Measurements from ENCODE around the gene AK1. TPM values are rescaled to one million over a fixed set of nuclear protein-coding genes. Genes with fewer than 3 reads are reported as not detected.

The AK1 gene
- total RNA-seq, 1 donor from 2014 or later: 8.1 TPM

DNA sequence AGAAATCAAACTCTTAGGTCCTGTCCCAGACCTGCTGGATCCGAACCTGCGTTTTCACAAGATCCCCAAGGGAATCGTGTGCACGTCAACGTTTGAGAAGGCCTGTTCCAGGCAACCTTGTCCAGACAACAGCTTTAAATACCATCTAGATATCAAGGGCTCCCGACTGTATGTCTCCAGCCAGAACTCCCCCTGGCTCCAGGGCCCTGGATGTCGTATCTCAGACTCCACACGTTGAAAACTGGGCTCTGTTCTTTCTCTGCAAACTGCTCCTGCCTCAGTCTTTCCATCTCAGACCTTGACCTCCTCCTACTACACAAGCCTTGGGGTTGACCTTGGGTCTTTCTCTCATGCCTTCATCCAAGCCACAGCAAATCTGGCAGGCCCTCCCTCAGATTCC lies 17.2 kb downstream of the AK1 start:
- DNase-seq (no peak), ATAC-seq (ENCODE audit: low read depth) (no peak)
- no peaks in the 10 kb centered on the region for H3K27me3 Mint-ChIP-seq
- H3K27ac Mint-ChIP-seq: no peak overlapping the region
- CTCF ChIA-PET: no interaction called here
- H3K9me3 Mint-ChIP-seq: no peaks in the 10 kb centered on the region
- no peak overlapping the region for H3K4me3 Mint-ChIP-seq
- H3K4me1 Mint-ChIP-seq: peaks cover 58% of the 10 kb centered on the region
- TF ChIP-seq, protein P1, sequence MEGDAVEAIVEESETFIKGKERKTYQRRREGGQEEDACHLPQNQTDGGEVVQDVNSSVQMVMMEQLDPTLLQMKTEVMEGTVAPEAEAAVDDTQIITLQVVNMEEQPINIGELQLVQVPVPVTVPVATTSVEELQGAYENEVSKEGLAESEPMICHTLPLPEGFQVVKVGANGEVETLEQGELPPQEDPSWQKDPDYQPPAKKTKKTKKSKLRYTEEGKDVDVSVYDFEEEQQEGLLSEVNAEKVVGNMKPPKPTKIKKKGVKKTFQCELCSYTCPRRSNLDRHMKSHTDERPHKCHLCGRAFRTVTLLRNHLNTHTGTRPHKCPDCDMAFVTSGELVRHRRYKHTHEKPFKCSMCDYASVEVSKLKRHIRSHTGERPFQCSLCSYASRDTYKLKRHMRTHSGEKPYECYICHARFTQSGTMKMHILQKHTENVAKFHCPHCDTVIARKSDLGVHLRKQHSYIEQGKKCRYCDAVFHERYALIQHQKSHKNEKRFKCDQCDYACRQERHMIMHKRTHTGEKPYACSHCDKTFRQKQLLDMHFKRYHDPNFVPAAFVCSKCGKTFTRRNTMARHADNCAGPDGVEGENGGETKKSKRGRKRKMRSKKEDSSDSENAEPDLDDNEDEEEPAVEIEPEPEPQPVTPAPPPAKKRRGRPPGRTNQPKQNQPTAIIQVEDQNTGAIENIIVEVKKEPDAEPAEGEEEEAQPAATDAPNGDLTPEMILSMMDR (IDR thresholded peaks at IDR 0.05): no peak
- POLR2A ChIA-PET: interaction anchor here (0.6 kb wide), 1 partner anchor 95 kb away, joined by 4 read pairs; no protein-coding TSS in a partner anchor
- H3K36me3 Mint-ChIP-seq (ENCODE audit: low read depth): no peaks in the 10 kb centered on the region
- intact Hi-C loops (cut with micrococcal nuclease): no loop called here

DNA sequence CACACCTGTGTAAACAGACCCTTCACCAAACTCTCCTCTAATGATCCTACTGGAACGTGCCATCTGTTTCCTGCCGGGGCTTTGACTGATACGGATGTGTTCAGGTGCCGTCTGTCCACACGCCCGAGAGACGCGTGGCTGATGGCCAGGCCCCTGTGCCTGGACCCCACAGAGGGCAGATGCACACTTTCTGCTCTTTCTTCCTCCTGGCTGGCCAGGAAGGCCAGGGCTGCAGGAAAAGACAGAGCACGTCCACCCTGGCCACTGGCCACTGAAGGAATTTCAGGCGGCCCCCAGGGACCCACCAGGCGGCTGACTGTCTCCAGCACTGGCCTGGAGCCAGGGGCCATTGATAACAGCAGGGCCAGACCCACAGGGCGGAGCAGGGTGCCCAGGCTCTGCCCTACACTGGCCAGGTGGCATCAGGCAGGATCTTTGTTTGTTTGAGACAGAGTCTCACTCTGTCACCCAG lies 19.4 kb downstream of the AK1 start:
- DNase-seq (no peak), ATAC-seq (ENCODE audit: low read depth) (no peak)
- ChIA-PET CTCF (no interaction called here), POLR2A (no interaction called here)
- TF ChIP-seq, protein P1 (IDR thresholded peaks at IDR 0.05): no peak
- no peak overlapping the region for H3K27ac Mint-ChIP-seq
- peaks cover 62% of the 10 kb centered on the region for H3K4me1 Mint-ChIP-seq
- H3K36me3 Mint-ChIP-seq (ENCODE audit: low read depth): no peaks in the 10 kb centered on the region
- no peaks in the 10 kb centered on the region for H3K9me3 Mint-ChIP-seq
- no peaks in the 10 kb centered on the region for H3K27me3 Mint-ChIP-seq
- intact Hi-C loops (cut with micrococcal nuclease): no loop called here
- H3K4me3 Mint-ChIP-seq: no peak overlapping the region

DNA sequence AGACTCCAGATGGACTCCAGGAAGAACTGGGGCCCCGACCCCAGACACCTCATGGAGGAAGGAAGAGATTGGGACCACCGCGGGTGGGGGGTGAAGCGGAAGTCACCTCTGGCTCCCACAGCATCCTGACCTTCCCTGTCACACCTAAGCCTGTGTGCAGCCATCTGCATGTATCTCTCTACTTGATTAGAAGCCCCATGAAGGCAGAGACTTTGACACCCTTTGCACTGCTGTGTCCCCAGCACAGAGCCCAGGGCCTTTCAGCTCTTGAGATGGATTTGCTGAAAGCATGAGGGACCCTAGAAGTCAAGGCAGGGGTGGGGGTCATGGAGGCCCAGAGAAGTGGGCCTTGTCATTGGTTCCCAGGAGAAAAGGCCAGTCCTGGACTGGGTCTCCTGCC lies 20.2 kb downstream of the AK1 start:
- DNase-seq: no peak
- Mint-ChIP-seq H3K27ac (no peak overlapping the region), H3K27me3 (no peaks in the 10 kb centered on the region), H3K4me3 (no peak overlapping the region), H3K9me3 (no peaks in the 10 kb centered on the region), H3K4me1 (peaks cover 58% of the 10 kb centered on the region), H3K36me3 (ENCODE audit: low read depth) (no peaks in the 10 kb centered on the region)
- CTCF ChIA-PET: interaction anchor here (1.0 kb wide), 1 partner anchor 12 kb away, joined by 4 read pairs; no protein-coding TSS in a partner anchor
- intact Hi-C loops (cut with micrococcal nuclease): no loop called here
- ATAC-seq (ENCODE audit: low read depth): no peak
- TF ChIP-seq, protein P1 (IDR thresholded peaks at IDR 0.05): no peak
- POLR2A ChIA-PET: no interaction called here

DNA sequence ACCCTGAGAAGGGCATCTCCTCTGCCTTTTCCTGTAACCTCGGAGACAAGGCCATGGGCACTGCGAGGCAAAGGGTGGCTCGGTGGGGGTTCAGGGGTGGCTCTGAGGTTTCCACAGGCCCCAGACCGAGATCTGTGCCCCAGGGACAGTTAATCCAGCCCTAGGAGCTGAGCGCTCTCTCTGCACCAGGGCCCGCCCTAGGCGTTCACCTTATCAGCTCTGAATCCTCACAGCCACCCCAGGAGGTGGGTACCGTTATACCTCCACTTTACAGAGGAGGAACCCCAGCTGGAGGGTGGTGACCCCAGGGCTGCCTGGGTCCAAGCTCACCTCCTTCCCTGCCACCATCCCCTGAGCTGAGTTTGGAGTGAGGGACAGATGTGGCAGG lies 20.8 kb downstream of the AK1 start:
- ATAC-seq (ENCODE audit: low read depth) (no peak), DNase-seq (no peak)
- POLR2A ChIA-PET: no interaction called here
- intact Hi-C loops (cut with micrococcal nuclease): no loop called here
- H3K4me3 Mint-ChIP-seq: no peak overlapping the region
- no peaks in the 10 kb centered on the region for H3K36me3 Mint-ChIP-seq (ENCODE audit: low read depth)
- H3K9me3 Mint-ChIP-seq: no peaks in the 10 kb centered on the region
- peaks cover 57% of the 10 kb centered on the region for H3K4me1 Mint-ChIP-seq
- H3K27me3 Mint-ChIP-seq: no peaks in the 10 kb centered on the region
- no peak overlapping the region for H3K27ac Mint-ChIP-seq
- TF ChIP-seq, protein P1 (IDR thresholded peaks at IDR 0.05): no peak
- CTCF ChIA-PET: interaction anchor here (1.0 kb wide), 1 partner anchor 13 kb away, joined by 4 read pairs; no protein-coding TSS in a partner anchor

DNA sequence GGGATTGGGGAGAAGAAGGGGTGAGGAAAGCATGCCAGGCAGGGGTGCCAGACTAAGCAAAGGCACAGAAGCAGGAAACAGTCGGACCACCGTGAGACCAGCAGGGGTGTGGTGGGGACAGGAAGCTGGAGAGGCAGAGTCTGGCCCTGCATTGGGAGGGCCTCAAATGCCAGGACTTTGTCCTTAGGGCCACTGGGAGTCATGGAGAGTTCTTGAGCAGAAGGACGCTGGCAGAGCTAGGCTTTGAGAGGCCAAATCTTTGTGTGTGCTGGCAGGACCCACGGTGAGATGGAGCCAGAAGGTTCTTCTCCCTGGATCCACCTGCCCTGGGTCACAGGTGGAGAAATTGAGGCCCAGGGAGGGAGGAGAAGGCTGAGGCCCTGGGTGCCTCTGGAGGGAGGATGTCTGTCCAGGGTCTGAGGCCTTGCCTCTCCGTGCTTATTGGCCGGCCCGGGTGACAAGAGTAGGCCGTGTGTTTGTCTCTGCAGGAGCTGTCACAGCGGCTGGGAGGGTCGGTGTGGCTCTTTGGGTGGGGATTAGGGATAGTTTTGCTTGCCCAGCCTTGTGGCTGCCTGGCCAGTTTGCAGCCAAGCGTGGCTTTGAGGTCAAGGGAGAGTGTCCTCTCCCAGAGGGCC lies 21.3 kb downstream of the AK1 start:
- CTCF ChIA-PET: interaction anchor here (1.3 to 2.1 kb wide), 2 partner anchors 9 to 14 kb away, joined by 4 to 11 read pairs; no protein-coding TSS in a partner anchor
- Mint-ChIP-seq H3K27me3 (no peaks in the 10 kb centered on the region), H3K4me1 (peaks cover 52% of the 10 kb centered on the region), H3K36me3 (ENCODE audit: low read depth) (no peaks in the 10 kb centered on the region), H3K27ac (no peak overlapping the region), H3K4me3 (no peak overlapping the region), H3K9me3 (no peaks in the 10 kb centered on the region)
- POLR2A ChIA-PET: no interaction called here
- DNase-seq (no peak), ATAC-seq (ENCODE audit: low read depth) (no peak)
- intact Hi-C loops (cut with micrococcal nuclease): no loop called here
- TF ChIP-seq, protein P1 (IDR thresholded peaks at IDR 0.05): no peak

Measured in activated B cell treated with CpG ODN at 0.5 μM for 24 hours (primary cell).